Uterus (tissue), 2 donors: ENCODE measurements around the gene SLC16A3.

Experiments used
- CTCF ChIP-seq, 4 experiments: fragments of 200-600 bp in 2 of 4; fragments of 450-650 bp in 2 of 4; sonication (generic) in 2 of 4; IDR thresholded peaks; one replicate each; pipeline ENCODE4 v1.5.1; 2016 to 2019; ENCODE audit warnings: antibody characterized with exemption in 4 of 4, mild to moderate bottlenecking in 2 of 4, moderate library complexity in 1 of 4
- POLR2A ChIP-seq, 2 donors: fragments of 450-650 bp; IDR thresholded peaks; one replicate each; pipeline ENCODE4 v1.6.1; 2016; ENCODE audit warnings: antibody characterized with exemption in 2 of 2, mild to moderate bottlenecking in 1 of 2, moderate library complexity in 1 of 2

- TF ChIP-seq CTCF (IDR thresholded peaks at IDR 0.05), result no peak
- TF ChIP-seq POLR2A (IDR thresholded peaks at IDR 0.05), result no peak
These were observed 6.4 kb downstream of the SLC16A3 start for GRCh38 chr17:82235056-82235774.
